IMR-90 (cell line): Measurements from ENCODE around the gene ANKRD18B.

ENCODE experiments used
- MAZ ChIP-seq: IDR thresholded peaks from 2 replicates; pipeline ENCODE4 v1.6.1; 2012; ENCODE audit warnings: low read depth, mild to moderate bottlenecking, low read length, improper control_type of control experiment, moderate library complexity, borderline replicate concordance
- POLR2A ChIP-seq: IDR thresholded peaks from 2 replicates; pipeline ENCODE4 v1.6.1; 2012; ENCODE audit warnings: mild to moderate bottlenecking, low read depth, low read length
- RFX5 ChIP-seq: IDR thresholded peaks from 2 replicates; pipeline ENCODE4 v1.8.0; 2012; ENCODE audit warnings: low read depth, mild to moderate bottlenecking, low read length, moderate library complexity
- TF ChIP-seq, protein P1 (sequence below): conservative IDR thresholded peaks from 2 replicates; pipeline ENCODE4 v1.5.1; 2012; ENCODE audit warnings: mild to moderate bottlenecking, low read depth, low read length, improper control_type of control experiment
- TF ChIP-seq, protein P2 (sequence below): fragments of 150-350 bp; IDR thresholded peaks from 2 replicates; pipeline ENCODE4 v1.6.1; 2017; ENCODE audit warnings: mild to moderate bottlenecking, antibody characterized with exemption, low read length, low read depth

DNA sequence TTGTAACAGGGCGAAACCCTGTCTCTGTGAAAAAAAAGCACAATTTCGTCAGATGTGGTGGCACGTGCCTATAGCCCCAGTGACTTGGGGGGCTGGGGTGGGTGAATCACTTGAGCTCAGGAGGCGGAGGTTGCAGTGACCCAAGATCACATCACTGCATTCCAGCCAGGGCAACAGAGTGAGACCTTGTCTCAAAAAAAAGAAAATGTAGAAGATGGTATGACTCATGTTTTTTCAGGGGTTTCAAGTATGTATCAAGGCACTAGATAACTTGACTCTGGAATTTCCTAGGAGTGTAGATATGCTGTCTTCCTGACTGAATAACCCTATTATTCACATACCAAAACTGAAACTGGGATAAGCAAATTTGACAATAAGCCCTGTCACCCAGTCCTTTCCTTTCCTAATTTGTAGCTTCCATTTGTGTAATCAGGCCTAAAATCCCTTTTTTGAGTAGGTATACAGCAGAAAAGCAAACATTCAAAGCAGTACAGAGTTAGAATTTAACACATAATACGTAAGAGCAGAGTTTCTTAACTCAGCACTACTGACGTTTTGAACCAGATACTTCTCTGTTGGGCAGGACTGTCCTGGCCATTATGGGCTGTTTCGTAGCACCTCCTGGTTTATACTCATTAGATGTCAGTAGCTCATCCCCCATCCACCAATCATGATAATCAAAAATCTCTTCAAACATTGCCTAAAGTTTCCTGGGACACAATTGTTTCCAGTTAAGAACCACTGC, 17.3 kb upstream of the ANKRD18B start:
- TF ChIP-seq, protein P1, sequence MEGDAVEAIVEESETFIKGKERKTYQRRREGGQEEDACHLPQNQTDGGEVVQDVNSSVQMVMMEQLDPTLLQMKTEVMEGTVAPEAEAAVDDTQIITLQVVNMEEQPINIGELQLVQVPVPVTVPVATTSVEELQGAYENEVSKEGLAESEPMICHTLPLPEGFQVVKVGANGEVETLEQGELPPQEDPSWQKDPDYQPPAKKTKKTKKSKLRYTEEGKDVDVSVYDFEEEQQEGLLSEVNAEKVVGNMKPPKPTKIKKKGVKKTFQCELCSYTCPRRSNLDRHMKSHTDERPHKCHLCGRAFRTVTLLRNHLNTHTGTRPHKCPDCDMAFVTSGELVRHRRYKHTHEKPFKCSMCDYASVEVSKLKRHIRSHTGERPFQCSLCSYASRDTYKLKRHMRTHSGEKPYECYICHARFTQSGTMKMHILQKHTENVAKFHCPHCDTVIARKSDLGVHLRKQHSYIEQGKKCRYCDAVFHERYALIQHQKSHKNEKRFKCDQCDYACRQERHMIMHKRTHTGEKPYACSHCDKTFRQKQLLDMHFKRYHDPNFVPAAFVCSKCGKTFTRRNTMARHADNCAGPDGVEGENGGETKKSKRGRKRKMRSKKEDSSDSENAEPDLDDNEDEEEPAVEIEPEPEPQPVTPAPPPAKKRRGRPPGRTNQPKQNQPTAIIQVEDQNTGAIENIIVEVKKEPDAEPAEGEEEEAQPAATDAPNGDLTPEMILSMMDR = no peak
- TF ChIP-seq MAZ (peak; percentile 29; the same call in 1 of the 2 replicates), RFX5 (no peak), POLR2A (no peak; the same call in 1 of the 2 replicates)
- TF ChIP-seq, protein P2, sequence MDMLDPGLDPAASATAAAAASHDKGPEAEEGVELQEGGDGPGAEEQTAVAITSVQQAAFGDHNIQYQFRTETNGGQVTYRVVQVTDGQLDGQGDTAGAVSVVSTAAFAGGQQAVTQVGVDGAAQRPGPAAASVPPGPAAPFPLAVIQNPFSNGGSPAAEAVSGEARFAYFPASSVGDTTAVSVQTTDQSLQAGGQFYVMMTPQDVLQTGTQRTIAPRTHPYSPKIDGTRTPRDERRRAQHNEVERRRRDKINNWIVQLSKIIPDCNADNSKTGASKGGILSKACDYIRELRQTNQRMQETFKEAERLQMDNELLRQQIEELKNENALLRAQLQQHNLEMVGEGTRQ = peak; percentile 80
